ENCODE data around the gene NELL1. TPM values are rescaled to one million over a fixed set of nuclear protein-coding genes. Genes with fewer than 3 reads are reported as not detected.

Gene NELL1
- total and polyA plus RNA-seq, 7 experiments from 2014 or later = not detected

- Mint-ChIP-seq H3K4me1 (no peaks in the 10 kb centered on the region), H3K27me3 (no peaks in the 10 kb centered on the region), H3K27ac (no peak overlapping the region), H3K9me3 (peaks cover 0 to 7% (median 0%) of the 10 kb centered on the region in 11 donors), H3K36me3 (no peaks in the 10 kb centered on the region), H3K4me3 (no peak overlapping the region)
- no peak for ATAC-seq
- Histone ChIP-seq H3K4me1 (ENCODE audit: control insufficient read depth in 2 of 2, insufficient read depth in 2 of 2, low read length in 2 of 2) (no peaks in the 10 kb centered on the region), H3K4me3 (ENCODE audit: low read length) (no peak overlapping the region), H3K27me3 (ENCODE audit: control insufficient read depth in 2 of 2, insufficient read depth in 2 of 2, low read length in 2 of 2) (no peaks in the 10 kb centered on the region), H3K36me3 (ENCODE audit: control insufficient read depth in 2 of 3, insufficient read depth in 3 of 3, low read length in 3 of 3) (no peaks in the 10 kb centered on the region), H3K9me3 (ENCODE audit: control insufficient read depth in 2 of 3, low read length in 3 of 3) (no peaks in the 10 kb centered on the region), H3K27ac (ENCODE audit: low read depth, low read length) (no peak overlapping the region)
- intact Hi-C loops (cut with micrococcal nuclease) = no loop called here
- ChIA-PET POLR2A (no interaction called here), CTCF (no interaction called here)
- no peak for DNase-seq
Measured at GRCh38 chr11:21567645-21568290, 898.4 kb downstream of the NELL1 start.

DNA sequence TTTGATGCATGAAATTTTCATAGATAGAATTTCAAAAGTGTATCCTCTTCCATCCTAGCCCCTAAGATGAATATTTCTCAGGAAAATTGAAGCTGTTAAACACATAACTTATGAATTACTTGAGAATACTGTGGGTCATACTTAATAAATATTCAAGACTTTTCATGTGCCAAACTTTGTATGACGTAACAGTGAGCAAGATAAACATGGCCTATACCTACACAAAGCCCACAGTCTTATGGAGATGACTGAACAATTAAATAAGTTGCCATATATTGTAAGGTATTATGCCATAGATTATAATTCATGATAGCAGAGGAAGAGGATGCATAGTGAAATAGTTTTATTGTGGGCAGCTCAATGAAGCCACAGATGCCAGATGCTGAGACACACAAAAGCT lies 902.8 kb downstream of the NELL1 start:
- Histone ChIP-seq H3K27ac (ENCODE audit: low read depth, low read length) (no peak overlapping the region), H3K4me1 (ENCODE audit: control insufficient read depth in 2 of 2, insufficient read depth in 2 of 2, low read length in 2 of 2) (no peaks in the 10 kb centered on the region), H3K4me3 (ENCODE audit: low read length) (no peak overlapping the region), H3K27me3 (ENCODE audit: control insufficient read depth in 2 of 2, insufficient read depth in 2 of 2, low read length in 2 of 2) (no peaks in the 10 kb centered on the region), H3K9me3 (ENCODE audit: control insufficient read depth in 2 of 3, low read length in 3 of 3) (no peaks in the 10 kb centered on the region), H3K36me3 (ENCODE audit: control insufficient read depth in 2 of 3, insufficient read depth in 3 of 3, low read length in 3 of 3) (no peaks in the 10 kb centered on the region)
- Mint-ChIP-seq H3K27me3 (no peaks in the 10 kb centered on the region), H3K4me3 (no peak overlapping the region), H3K36me3 (no peaks in the 10 kb centered on the region), H3K9me3 (peaks cover 0 to 5% (median 0%) of the 10 kb centered on the region in 11 donors), H3K4me1 (no peaks in the 10 kb centered on the region), H3K27ac (no peak overlapping the region)
- POLR2A ChIA-PET = no interaction called here
- CTCF ChIA-PET = no interaction called here
- no peak for DNase-seq
- ATAC-seq = no peak
- intact Hi-C loops (cut with micrococcal nuclease) = no loop called here

DNA sequence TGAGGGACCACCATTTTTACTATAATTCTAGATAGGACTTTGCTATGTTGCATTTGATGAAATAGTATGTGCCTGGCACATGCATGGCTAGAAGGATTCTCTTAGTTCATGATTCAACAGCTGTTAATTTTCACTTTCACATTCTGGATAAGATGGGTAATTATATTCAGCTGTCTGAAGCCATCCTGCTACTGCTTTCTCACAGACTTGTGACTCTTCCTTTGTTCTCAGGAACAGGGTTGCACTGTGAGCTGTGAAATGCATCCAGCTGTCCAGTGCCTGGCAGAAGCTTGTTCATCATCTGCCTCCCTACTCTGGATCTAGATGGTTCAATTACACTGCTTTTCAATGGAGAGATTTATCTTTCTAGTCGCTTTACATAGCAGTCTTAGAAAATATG lies 913.4 kb downstream of the NELL1 start:
- no peak overlapping the region for H3K27ac Mint-ChIP-seq
- intact Hi-C loops (cut with micrococcal nuclease) = no loop called here

DNA sequence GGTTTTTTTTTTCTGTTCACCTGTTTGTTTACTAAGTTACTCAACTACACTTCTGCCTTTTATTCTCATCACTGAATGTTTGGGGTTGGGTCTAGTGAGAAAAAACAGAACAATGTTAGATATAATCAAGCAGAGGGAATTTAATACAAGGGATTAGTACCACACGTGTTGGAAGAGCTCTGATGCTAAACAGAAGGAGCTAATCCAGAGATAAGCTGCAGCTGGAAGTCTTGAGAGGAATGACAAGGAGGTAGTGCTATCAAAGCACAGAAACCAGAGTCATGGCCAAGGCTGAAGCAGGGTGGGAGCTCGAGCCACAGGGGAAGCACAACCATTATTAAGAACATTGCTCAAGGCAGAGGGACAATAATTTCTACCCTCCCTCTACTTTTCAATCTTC lies 919.4 kb downstream of the NELL1 start:
- Histone ChIP-seq H3K4me3 (ENCODE audit: low read length) (no peak overlapping the region), H3K27ac (ENCODE audit: low read depth, low read length) (no peak overlapping the region), H3K4me1 (ENCODE audit: control insufficient read depth in 2 of 2, insufficient read depth in 2 of 2, low read length in 2 of 2) (no peaks in the 10 kb centered on the region), H3K27me3 (ENCODE audit: control insufficient read depth in 2 of 2, insufficient read depth in 2 of 2, low read length in 2 of 2) (no peaks in the 10 kb centered on the region), H3K36me3 (ENCODE audit: control insufficient read depth in 2 of 3, insufficient read depth in 3 of 3, low read length in 3 of 3) (no peaks in the 10 kb centered on the region), H3K9me3 (ENCODE audit: control insufficient read depth in 2 of 3, low read length in 3 of 3) (no peaks in the 10 kb centered on the region)
- Mint-ChIP-seq H3K4me3 (no peak overlapping the region), H3K27me3 (no peaks in the 10 kb centered on the region), H3K4me1 (no peaks in the 10 kb centered on the region), H3K36me3 (no peaks in the 10 kb centered on the region), H3K27ac (no peak overlapping the region), H3K9me3 (peaks cover 2 to 15% (median 7%) of the 10 kb centered on the region in 11 donors)
- intact Hi-C loops (cut with micrococcal nuclease) = no loop called here
- ChIA-PET POLR2A (no interaction called here), CTCF (no interaction called here)
- ATAC-seq = no peak
- no peak for DNase-seq

More for the DNA sequence above, 913.4 kb downstream of the NELL1 start:
- no peak overlapping the region for H3K4me3 ChIP-seq (ENCODE audit: low read length)
- H3K4me1 ChIP-seq (ENCODE audit: control insufficient read depth in 2 of 2, insufficient read depth in 2 of 2, low read length in 2 of 2) = no peaks in the 10 kb centered on the region
- H3K36me3 ChIP-seq (ENCODE audit: control insufficient read depth in 2 of 3, insufficient read depth in 3 of 3, low read length in 3 of 3) = no peaks in the 10 kb centered on the region
- ATAC-seq (no peak), DNase-seq (no peak)
- no peaks in the 10 kb centered on the region for H3K36me3 Mint-ChIP-seq
- H3K27me3 Mint-ChIP-seq = no peaks in the 10 kb centered on the region
- no peak overlapping the region for H3K4me3 Mint-ChIP-seq
- no peaks in the 10 kb centered on the region for H3K27me3 ChIP-seq (ENCODE audit: control insufficient read depth in 2 of 2, insufficient read depth in 2 of 2, low read length in 2 of 2)
- ChIA-PET CTCF (no interaction called here), POLR2A (no interaction called here)
- no peaks in the 10 kb centered on the region for H3K4me1 Mint-ChIP-seq
- peaks cover 0 to 15% (median 2%) of the 10 kb centered on the region in 11 donors for H3K9me3 Mint-ChIP-seq
- no peak overlapping the region for H3K27ac ChIP-seq (ENCODE audit: low read depth, low read length)
- H3K9me3 ChIP-seq (ENCODE audit: control insufficient read depth in 2 of 3, low read length in 3 of 3) = no peaks in the 10 kb centered on the region

- CTCF ChIA-PET = no interaction called here
- intact Hi-C loops (cut with micrococcal nuclease) = no loop called here
- Mint-ChIP-seq H3K27ac (no peak overlapping the region), H3K4me1 (no peaks in the 10 kb centered on the region), H3K9me3 (peaks cover 0 to 12% (median 3%) of the 10 kb centered on the region in 11 donors), H3K4me3 (no peak overlapping the region), H3K36me3 (no peaks in the 10 kb centered on the region), H3K27me3 (no peaks in the 10 kb centered on the region)
- Histone ChIP-seq H3K9me3 (ENCODE audit: control insufficient read depth in 2 of 3, low read length in 3 of 3) (no peaks in the 10 kb centered on the region), H3K27ac (ENCODE audit: low read depth, low read length) (no peak overlapping the region), H3K4me3 (ENCODE audit: low read length) (no peak overlapping the region), H3K4me1 (ENCODE audit: control insufficient read depth in 2 of 2, insufficient read depth in 2 of 2, low read length in 2 of 2) (no peaks in the 10 kb centered on the region), H3K36me3 (ENCODE audit: control insufficient read depth in 2 of 3, insufficient read depth in 3 of 3, low read length in 3 of 3) (no peaks in the 10 kb centered on the region), H3K27me3 (ENCODE audit: control insufficient read depth in 2 of 2, insufficient read depth in 2 of 2, low read length in 2 of 2) (no peaks in the 10 kb centered on the region)
- no peak for DNase-seq
- POLR2A ChIA-PET = no interaction called here
- ATAC-seq = no peak
Measured at GRCh38 chr11:21602699-21603098, 933.3 kb downstream of the NELL1 start.

GRCh38 chr11:21603886-21604285 lies 934.5 kb downstream of the NELL1 start:
- Histone ChIP-seq H3K4me3 (ENCODE audit: low read length) (no peak overlapping the region), H3K4me1 (ENCODE audit: control insufficient read depth in 2 of 2, insufficient read depth in 2 of 2, low read length in 2 of 2) (no peaks in the 10 kb centered on the region), H3K27ac (ENCODE audit: low read depth, low read length) (no peak overlapping the region), H3K27me3 (ENCODE audit: control insufficient read depth in 2 of 2, insufficient read depth in 2 of 2, low read length in 2 of 2) (no peaks in the 10 kb centered on the region), H3K36me3 (ENCODE audit: control insufficient read depth in 2 of 3, insufficient read depth in 3 of 3, low read length in 3 of 3) (no peaks in the 10 kb centered on the region), H3K9me3 (ENCODE audit: control insufficient read depth in 2 of 3, low read length in 3 of 3) (no peaks in the 10 kb centered on the region)
- DNase-seq (no peak), ATAC-seq (no peak)
- no peaks in the 10 kb centered on the region for H3K36me3 Mint-ChIP-seq
- no peak overlapping the region for H3K4me3 Mint-ChIP-seq
- ChIA-PET POLR2A (no interaction called here), CTCF (no interaction called here)
- H3K9me3 Mint-ChIP-seq = peaks cover 0 to 10% (median 2%) of the 10 kb centered on the region in 11 donors
- no peaks in the 10 kb centered on the region for H3K27me3 Mint-ChIP-seq
- H3K4me1 Mint-ChIP-seq = no peaks in the 10 kb centered on the region
- no peak overlapping the region for H3K27ac Mint-ChIP-seq
- intact Hi-C loops (cut with micrococcal nuclease) = no loop called here

DNA sequence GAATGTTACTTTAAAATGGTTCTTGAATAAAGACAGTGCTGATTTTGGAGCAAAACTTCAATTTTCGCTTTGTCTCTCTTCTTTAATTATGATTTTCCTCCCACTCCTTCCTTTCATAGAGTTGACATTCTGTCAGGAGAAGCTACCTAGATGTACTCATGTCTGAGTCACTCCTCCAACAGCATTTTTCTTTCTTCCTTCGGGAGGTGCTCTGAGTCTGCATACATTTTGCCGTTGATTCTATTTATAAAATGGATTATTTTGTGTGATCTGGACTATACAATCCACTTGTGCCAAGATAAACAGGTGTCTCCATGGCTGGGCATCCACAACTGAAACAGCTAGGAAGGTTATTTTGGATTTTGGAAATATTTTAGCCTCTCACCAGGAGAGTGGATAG lies 935.2 kb downstream of the NELL1 start:
- Mint-ChIP-seq H3K4me3 (no peak overlapping the region), H3K9me3 (peaks cover 0 to 10% (median 2%) of the 10 kb centered on the region in 11 donors), H3K27me3 (no peaks in the 10 kb centered on the region), H3K36me3 (no peaks in the 10 kb centered on the region), H3K4me1 (no peaks in the 10 kb centered on the region), H3K27ac (no peak overlapping the region)
- no peak overlapping the region for H3K4me3 ChIP-seq (ENCODE audit: low read length)
- no peaks in the 10 kb centered on the region for H3K9me3 ChIP-seq (ENCODE audit: control insufficient read depth in 2 of 3, low read length in 3 of 3)
- DNase-seq = no peak
- intact Hi-C loops (cut with micrococcal nuclease) = no loop called here
- no peaks in the 10 kb centered on the region for H3K27me3 ChIP-seq (ENCODE audit: control insufficient read depth in 2 of 2, insufficient read depth in 2 of 2, low read length in 2 of 2)
- no peak for ATAC-seq
- no peaks in the 10 kb centered on the region for H3K4me1 ChIP-seq (ENCODE audit: control insufficient read depth in 2 of 2, insufficient read depth in 2 of 2, low read length in 2 of 2)
- no peak overlapping the region for H3K27ac ChIP-seq (ENCODE audit: low read depth, low read length)
- POLR2A ChIA-PET = no interaction called here
- CTCF ChIA-PET = no interaction called here
- no peaks in the 10 kb centered on the region for H3K36me3 ChIP-seq (ENCODE audit: control insufficient read depth in 2 of 3, insufficient read depth in 3 of 3, low read length in 3 of 3)

Data from naive thymus-derived CD4-positive, alpha-beta T cell (primary cell).